ENCODE results near the gene FARS2. TPM values are rescaled to one million over a fixed set of nuclear protein-coding genes. Genes with fewer than 3 reads are reported as not detected.

The FARS2 gene
- total and polyA plus RNA-seq, 2 of the 13 experiments (the other 11 are each of a cell fraction or from before 2014, with no cell fraction given) = 15.4 to 26.0 TPM

GRCh38 chr6:5566718-5567117 is 305.4 kb downstream of the FARS2 start (continued):
- no peak for TF ChIP-seq NFATC3 (CRISPR knock-in tag; IDR thresholded peaks at IDR 0.05)
- no peak for TF ChIP-seq NR2F1 (CRISPR knock-in tag; IDR thresholded peaks at IDR 0.05)
- TF ChIP-seq SMAD9 (CRISPR knock-in tag; IDR thresholded peaks at IDR 0.05) = no peak
- no peak for TF ChIP-seq SIN3B (IDR thresholded peaks at IDR 0.05; ENCODE audit: low read length)
- no peak for TF ChIP-seq YY1 (IDR thresholded peaks at IDR 0.05; ENCODE audit: insufficient read depth, insufficient replicate concordance, low read depth, low read length)

- 91% methylated on average over 3 of the region's 3 CpGs for WGBS (ENCODE audit: low lambda C conversion rate)
- Histone ChIP-seq H3K4me2 (ENCODE audit: low read depth, low read length) (no peak overlapping the region), H3K4me3 (replicated peaks in 1 of 3; ENCODE audit: insufficient read depth in 1 of 3, low read depth in 2 of 3, low read length in 3 of 3) (no peak overlapping the region), H4K20me1 (ENCODE audit: insufficient read depth, low read length) (no peaks in the 10 kb centered on the region), H3K27ac (ENCODE audit: extremely low read length, insufficient read depth, low read length) (no peak overlapping the region), H3K36me3 (replicated peaks in 1 of 2; ENCODE audit: control insufficient read depth in 1 of 2, insufficient read depth in 2 of 2, low read length in 2 of 2) (no peaks in the 10 kb centered on the region), H3K9me3 (ENCODE audit: low read length) (no peaks in the 10 kb centered on the region), H3K79me2 (ENCODE audit: insufficient read depth, low read length) (no peaks in the 10 kb centered on the region), H3K4me1 (ENCODE audit: insufficient read depth, low read length) (peaks cover 11% of the 10 kb centered on the region; the same call in 1 of the 2 replicates), H2AFZ (ENCODE audit: low read length) (no peak overlapping the region), H3K27me3 (ENCODE audit: control insufficient read depth in 1 of 2, insufficient read depth in 2 of 2, low read length in 2 of 2) (no peaks in the 10 kb centered on the region), H3K9ac (ENCODE audit: insufficient read depth, low read depth, low read length) (no peak overlapping the region)
- FAIRE-seq (no peak), ATAC-seq (no peak), DNase-seq (ENCODE audit: low spot score) (no peak)
- intact Hi-C loops (cut with micrococcal nuclease; ENCODE audit: unreplicated experiment) (no loop called here), in situ Hi-C loops (cut with HindIII; ENCODE audit: extremely low pct_ligation_motif_present, low pct_unique_long_range_greater_than_20kb) (no loop called here)
- POLR2A ChIA-PET = no interaction called here
- BruUV-seq (replicated peaks) = no TSS peak
- CTCF ChIA-PET (ENCODE audit: low intra/inter-chr PET ratio, low total read pairs) = no interaction called here
- TF ChIP-seq ZBTB34 (CRISPR knock-in tag; IDR thresholded peaks at IDR 0.05) (no peak), ZNF44 (CRISPR knock-in tag; IDR thresholded peaks at IDR 0.05) (no peak), ZNF589 (CRISPR knock-in tag; conservative IDR thresholded peaks at IDR 0.05) (no peak), KAT8 (CRISPR knock-in tag; IDR thresholded peaks at IDR 0.05) (no peak), FOXO4 (CRISPR knock-in tag; conservative IDR thresholded peaks at IDR 0.05) (no peak), KAT2B (IDR thresholded peaks at IDR 0.05; ENCODE audit: borderline replicate concordance, low read depth, low read length) (no peak), ZGPAT (CRISPR knock-in tag; IDR thresholded peaks at IDR 0.05) (no peak), ZNF83 (CRISPR knock-in tag; IDR thresholded peaks at IDR 0.05; ENCODE audit: borderline replicate concordance) (no peak), ZNF660 (CRISPR knock-in tag; IDR thresholded peaks at IDR 0.05; ENCODE audit: borderline replicate concordance, low read depth) (no peak), ZBTB7A (CRISPR knock-in tag; IDR thresholded peaks at IDR 0.05) (no peak), SETDB1 (CRISPR knock-in tag; IDR thresholded peaks at IDR 0.05; ENCODE audit: borderline replicate concordance) (no peak), ZBTB1 (CRISPR knock-in tag; IDR thresholded peaks at IDR 0.05; ENCODE audit: borderline replicate concordance) (no peak), THAP9 (CRISPR knock-in tag; IDR thresholded peaks at IDR 0.05; ENCODE audit: borderline replicate concordance) (no peak)
Measured at GRCh38 chr6:5567352-5567751, 306.0 kb downstream of the FARS2 start.

Measured in HepG2 (cell line).